ENCODE measurements around the gene CELF5.
"Not testable (repeated sequence)": the region's sequence is repeated elsewhere in the genome, so short reads cannot be mapped to it uniquely, and the experiment has no call there.

CELF5 gene

DNA sequence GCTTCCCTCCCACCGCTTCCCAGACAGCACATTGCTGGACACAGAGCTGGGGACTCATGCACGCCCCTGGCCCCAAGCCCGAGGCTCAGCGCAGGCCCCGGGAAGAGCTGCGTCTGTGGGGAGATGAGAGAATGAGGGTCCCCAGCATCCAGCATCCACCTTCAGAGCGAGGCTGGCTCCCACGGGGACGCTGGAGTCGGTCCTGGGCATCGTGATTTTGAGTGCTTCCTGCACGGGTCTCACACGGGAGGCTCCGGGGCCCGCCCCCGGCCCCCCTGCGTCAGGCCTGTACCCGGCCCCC lies 34.0 kb upstream of the CELF5 start:
- no peak for DNase-seq (ENCODE audit: low spot score)

GRCh38 chr19:3190921-3191805 lies 33.3 kb upstream of the CELF5 start:
- DNase-seq (ENCODE audit: low spot score): no peak

DNA sequence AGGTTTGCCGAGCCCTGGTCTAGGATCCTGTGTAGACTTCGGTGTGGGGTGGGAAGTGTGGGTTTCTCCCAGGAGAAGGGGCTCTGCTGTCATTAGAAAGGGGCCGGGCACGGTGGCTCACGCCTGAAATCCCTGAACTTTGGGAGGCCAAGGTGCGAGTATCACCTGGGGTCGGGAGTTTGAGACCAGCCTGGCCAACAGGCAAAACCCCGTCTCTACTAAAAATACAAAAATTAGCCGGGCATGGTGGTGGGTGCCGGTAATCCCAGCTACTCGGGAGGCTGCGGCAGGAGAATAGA lies 32.7 kb upstream of the CELF5 start:
- DNase-seq (ENCODE audit: low spot score): not testable (repeated sequence)

DNA sequence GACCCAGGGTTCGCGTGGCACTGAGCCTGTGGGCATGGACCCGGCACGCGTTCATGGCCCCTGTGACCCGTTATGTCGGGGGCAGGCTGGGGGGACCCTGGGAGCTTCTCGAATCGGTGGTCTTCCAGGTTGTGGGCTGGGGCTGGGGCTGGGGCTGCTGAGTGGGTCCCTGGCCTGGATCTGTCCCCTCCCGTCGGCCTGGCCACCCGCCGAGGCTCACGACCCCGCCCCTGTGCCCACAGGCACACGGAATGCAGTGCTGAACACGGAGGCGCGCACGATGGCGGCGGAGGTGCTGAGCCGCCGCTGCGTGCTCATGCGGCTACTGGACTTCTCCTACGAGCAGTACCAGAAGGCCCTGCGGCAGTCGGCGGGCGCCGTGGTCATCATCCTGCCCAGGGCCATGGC lies 32.2 kb upstream of the CELF5 start:
- no peak for DNase-seq (ENCODE audit: low spot score)

- DNase-seq (ENCODE audit: low spot score): no peak
Measured at GRCh38 chr19:3192684-3193083, 31.8 kb upstream of the CELF5 start.

DNA sequence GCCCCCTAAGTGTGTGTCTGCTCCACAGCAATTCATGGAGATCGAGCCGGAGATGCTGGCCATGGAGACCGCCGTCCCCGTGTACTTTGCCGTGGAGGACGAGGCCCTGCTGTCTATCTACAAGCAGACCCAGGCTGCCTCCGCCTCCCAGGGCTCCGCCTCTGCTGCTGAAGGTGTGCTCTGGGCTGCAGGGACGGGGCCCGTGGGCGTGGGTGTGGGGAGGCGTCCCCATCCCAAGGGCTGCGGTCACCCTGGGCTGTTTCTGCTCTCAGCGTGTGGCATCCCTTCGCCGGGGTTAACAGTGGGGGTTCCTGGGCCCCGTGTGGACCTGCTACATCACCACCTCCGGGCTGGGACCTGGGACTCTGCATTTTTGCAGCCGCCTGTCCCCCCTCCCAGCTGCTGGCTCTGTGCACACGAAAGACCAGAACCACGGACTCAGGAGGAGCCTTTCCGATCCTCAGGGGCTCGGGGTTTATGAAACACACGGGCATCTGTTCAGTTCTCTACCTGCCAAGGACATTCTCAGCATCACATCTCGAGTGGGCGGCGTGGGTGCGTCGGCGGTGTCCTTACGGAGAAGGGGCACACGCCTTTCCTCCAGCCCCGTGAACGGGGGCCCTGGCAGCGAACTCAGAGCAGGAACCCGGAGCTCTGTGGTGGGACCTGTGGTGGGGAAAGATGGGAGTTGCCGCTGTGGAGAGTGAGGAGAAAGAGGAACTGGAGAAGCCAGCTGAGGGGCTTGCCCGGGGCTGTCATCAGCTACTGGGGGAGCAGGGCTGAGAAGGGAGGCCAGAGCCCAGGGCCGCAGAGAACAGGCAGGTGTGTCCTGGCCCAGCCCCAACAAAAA lies 31.0 kb upstream of the CELF5 start:
- no peak for DNase-seq (ENCODE audit: low spot score)

- no peak for DNase-seq (ENCODE audit: low spot score)
Measured at GRCh38 chr19:3194106-3195087, 30.1 kb upstream of the CELF5 start.

GRCh38 chr19:3196064-3196932 lies 28.2 kb upstream of the CELF5 start:
- DNase-seq (ENCODE audit: low spot score): no peak

- no peak for DNase-seq (ENCODE audit: low spot score)
Measured at GRCh38 chr19:3196933-3197205, 27.6 kb upstream of the CELF5 start.

DNA sequence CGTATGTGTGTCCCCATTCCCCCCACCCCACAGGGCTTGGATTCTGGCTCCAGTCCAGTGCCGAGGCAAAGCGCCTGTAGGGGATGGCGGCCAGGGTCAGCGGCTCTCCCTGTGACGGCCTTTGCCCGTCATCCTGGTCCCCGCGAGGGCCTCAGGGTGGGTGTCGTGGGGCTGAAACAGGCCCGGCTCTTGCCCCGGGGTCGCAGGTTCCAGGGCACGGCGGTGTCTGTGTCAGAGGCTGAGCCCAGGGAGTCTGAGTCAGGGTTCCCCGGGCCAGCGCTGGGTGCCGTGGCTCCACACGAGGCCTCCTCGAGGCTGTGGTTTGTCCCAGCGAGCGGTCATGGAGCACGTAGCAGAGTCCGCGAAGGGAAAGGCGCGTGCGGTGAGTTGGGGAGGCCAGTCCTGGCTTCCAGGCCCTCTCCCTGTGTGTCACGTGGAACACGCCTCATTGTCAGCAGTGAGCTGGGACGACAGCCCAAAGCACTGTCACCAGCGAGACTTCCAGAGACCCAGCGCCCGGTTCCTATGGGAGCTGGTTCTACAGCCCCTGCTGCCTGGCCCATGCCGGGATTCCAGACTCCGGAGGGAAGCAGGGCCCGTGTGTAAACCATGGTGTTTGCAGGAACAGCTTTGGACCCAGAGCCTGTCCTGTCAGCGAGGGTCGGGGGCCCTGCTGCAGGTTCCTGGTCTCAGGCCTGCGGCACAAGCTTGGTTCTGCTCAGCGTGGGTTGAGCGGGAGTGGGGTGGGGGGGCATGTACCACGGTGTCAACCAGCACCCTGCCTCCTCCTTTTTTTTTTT lies 25.4 kb upstream of the CELF5 start:
- no peak for DNase-seq (ENCODE audit: low spot score)

DNA sequence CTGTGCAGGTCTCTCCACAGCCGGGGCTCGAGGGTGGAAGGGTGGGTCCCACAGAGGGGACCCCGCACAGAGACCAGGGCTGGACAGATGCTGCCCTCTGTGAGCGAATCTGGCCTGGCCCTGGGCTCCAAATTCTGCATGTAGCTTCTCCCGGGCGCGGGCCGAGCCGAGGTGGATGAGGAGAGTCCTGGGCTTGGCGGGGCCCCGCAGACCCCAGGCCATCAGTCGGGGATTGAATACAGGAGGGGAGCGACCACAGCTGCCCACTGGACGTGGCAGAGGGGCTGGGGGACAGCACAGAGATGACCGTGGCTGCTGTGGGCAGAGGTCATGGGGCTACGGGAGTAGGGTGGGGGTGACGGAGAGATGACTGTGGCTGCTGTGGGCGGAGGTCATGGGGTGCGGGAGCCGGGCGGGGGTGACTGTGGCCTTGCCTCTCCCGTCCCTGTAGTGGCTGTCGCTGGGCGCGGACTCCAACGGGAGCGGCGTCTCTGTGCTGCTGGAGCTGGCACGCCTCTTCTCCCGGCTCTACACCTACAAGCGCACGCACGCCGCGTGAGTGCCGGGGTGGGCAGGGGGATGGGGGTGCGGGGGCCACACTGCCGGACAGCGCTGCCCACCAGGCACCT lies 23.3 kb upstream of the CELF5 start:
- no peak for DNase-seq (ENCODE audit: low spot score)

GRCh38 chr19:3201911-3202310 lies 22.6 kb upstream of the CELF5 start:
- DNase-seq (ENCODE audit: low spot score): no peak

DNA sequence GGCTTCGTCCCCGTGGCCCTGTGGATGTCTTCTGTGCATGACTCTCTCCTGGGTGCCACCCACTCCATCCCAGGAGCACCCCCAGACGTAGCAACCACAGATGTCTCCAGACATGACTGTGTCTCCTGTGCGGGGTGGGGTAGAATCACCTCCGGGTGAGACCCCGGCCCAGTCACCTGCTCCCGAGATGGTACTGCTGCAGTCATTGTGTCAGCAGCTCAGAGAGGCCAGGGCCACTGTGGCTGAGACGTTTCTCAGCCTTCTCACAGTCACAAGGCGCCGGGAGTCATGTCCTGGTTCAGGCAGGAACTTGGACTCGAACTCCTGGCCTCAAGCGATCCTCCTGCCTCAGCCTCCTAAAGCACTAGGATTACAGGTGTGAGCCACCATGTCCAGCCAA lies 22.1 kb upstream of the CELF5 start:
- no peak for DNase-seq (ENCODE audit: low spot score)

DNA sequence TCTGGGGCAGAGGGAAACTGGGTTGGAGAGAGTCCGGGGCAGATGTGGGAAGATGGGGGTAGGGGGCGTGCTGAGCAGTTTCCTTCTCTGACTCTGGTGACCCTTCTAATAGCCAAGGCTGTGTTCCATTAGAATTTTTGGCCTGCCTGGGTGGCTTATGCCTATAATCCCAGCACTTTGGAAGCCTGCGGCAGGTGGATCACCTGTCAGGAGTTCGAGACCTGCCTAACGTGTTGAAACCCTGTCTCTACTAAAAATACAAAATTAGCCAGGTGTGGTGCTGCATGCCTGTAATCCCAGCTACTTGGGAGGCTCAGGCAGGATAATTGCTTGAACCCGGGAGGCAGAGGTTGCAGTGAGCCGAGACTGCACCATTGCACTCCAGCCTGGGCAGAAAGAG lies 21.6 kb upstream of the CELF5 start:
- DNase-seq (ENCODE audit: low spot score): not testable (repeated sequence)

GRCh38 chr19:3203805-3204645 lies 20.4 kb upstream of the CELF5 start:
- no peak for DNase-seq (ENCODE audit: low spot score)

DNA sequence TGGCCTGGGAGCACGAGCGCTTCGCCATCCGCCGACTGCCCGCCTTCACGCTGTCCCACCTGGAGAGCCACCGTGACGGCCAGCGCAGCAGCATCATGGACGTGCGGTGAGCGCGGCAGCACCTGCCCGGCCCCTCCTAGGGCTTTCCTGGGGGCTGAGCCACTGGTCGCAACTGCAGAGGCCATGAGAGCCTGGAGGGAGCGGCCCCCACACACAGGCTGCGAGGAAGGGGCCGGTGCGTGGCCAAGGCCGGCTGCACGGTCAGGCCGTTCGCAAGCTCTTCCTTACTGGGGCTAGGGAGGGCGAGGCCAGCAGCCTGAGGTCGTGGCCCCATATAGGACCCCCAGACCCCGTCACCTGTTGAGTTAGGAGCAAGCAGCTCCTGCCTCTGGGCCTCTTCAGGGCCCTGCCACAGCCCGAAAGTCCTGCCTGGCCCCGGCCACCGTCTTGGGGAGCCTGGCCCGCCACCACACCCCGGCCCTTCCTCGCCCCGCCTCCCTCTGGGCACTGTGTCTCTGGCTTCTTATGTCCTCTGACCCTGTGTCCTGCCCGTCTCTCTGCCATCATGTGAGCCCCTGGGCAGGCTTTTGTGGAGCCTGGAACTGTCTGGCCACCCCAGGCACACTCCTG lies 19.7 kb upstream of the CELF5 start:
- no peak for DNase-seq (ENCODE audit: low spot score)

- DNase-seq (ENCODE audit: low spot score): no peak
Measured at GRCh38 chr19:3206216-3206953, 18.1 kb upstream of the CELF5 start.
